ENCODE data around the gene SMC1A.

The SMC1A gene

GRCh38 chrX:53456254-53456653, 33.8 kb upstream of the SMC1A start:
- H2AFZ ChIP-seq (ENCODE audit: low read length) = no peak overlapping the region
- no peaks in the 10 kb centered on the region for H3K9me2 ChIP-seq (replicated peaks; ENCODE audit: insufficient read depth, low read length)
- H3K4me2 ChIP-seq (ENCODE audit: low read depth, low read length) = no peak overlapping the region
- no peaks in the 10 kb centered on the region for H3K79me2 ChIP-seq (ENCODE audit: low read length)
- no peak for DNase-seq
- H3K4me1 ChIP-seq (ENCODE audit: low read length) = no peaks in the 10 kb centered on the region
- no peak overlapping the region for H3K4me3 ChIP-seq (ENCODE audit: low read length)
- no peaks in the 10 kb centered on the region for H3F3A ChIP-seq (ENCODE audit: insufficient read depth, low read length)
- no peaks in the 10 kb centered on the region for H4K20me1 ChIP-seq (ENCODE audit: insufficient read depth, low read length)
- no peaks in the 10 kb centered on the region for H3K9me3 ChIP-seq (replicated peaks; ENCODE audit: insufficient read depth, low read length)
- no peaks in the 10 kb centered on the region for H3K36me3 ChIP-seq (replicated peaks; ENCODE audit: insufficient read depth, low read length)
- no peak overlapping the region for H3K27ac ChIP-seq (ENCODE audit: low read length)
- H3K27me3 ChIP-seq (replicated peaks; ENCODE audit: insufficient read depth, low read length) = no peaks in the 10 kb centered on the region
- H3K9ac ChIP-seq (ENCODE audit: low read length) = no peak overlapping the region
- no peak for TF ChIP-seq EZH2 (optimal IDR thresholded peaks at IDR 0.05; ENCODE audit: low read depth, low read length)
- TF ChIP-seq EZH2phosphoT487 (IDR thresholded peaks at IDR 0.05; ENCODE audit: low read length) = no peak
- TF ChIP-seq CTCF (IDR thresholded peaks at IDR 0.05; ENCODE audit: low read length) = no peak

- H3K79me2 ChIP-seq (ENCODE audit: low read length) = no peaks in the 10 kb centered on the region
- H3K27ac ChIP-seq (ENCODE audit: low read length) = no peak overlapping the region
- no peaks in the 10 kb centered on the region for H3K9me2 ChIP-seq (replicated peaks; ENCODE audit: insufficient read depth, low read length)
- H3K27me3 ChIP-seq (replicated peaks; ENCODE audit: insufficient read depth, low read length) = no peaks in the 10 kb centered on the region
- no peaks in the 10 kb centered on the region for H3F3A ChIP-seq (ENCODE audit: insufficient read depth, low read length)
- no peaks in the 10 kb centered on the region for H3K9me3 ChIP-seq (replicated peaks; ENCODE audit: insufficient read depth, low read length)
- no peak overlapping the region for H3K4me2 ChIP-seq (ENCODE audit: low read depth, low read length)
- no peaks in the 10 kb centered on the region for H3K36me3 ChIP-seq (replicated peaks; ENCODE audit: insufficient read depth, low read length)
- H4K20me1 ChIP-seq (ENCODE audit: insufficient read depth, low read length) = no peaks in the 10 kb centered on the region
- H3K9ac ChIP-seq (ENCODE audit: low read length) = no peak overlapping the region
- TF ChIP-seq CTCF (IDR thresholded peaks at IDR 0.05; ENCODE audit: low read length) = no peak
- no peak for TF ChIP-seq EZH2phosphoT487 (IDR thresholded peaks at IDR 0.05; ENCODE audit: low read length)
- TF ChIP-seq EZH2 (optimal IDR thresholded peaks at IDR 0.05; ENCODE audit: low read depth, low read length) = no peak
- H3K4me3 ChIP-seq (ENCODE audit: low read length) = no peak overlapping the region
- H2AFZ ChIP-seq (ENCODE audit: low read length) = no peak overlapping the region
- no peaks in the 10 kb centered on the region for H3K4me1 ChIP-seq (ENCODE audit: low read length)
- no peak for DNase-seq
Observed at GRCh38 chrX:53452812-53453211, 30.4 kb upstream of the SMC1A start.

- H3K4me2 ChIP-seq (ENCODE audit: low read depth, low read length) = no peak overlapping the region
- H3K9me2 ChIP-seq (replicated peaks; ENCODE audit: insufficient read depth, low read length) = no peaks in the 10 kb centered on the region
- H3K27ac ChIP-seq (ENCODE audit: low read length) = no peak overlapping the region
- H3F3A ChIP-seq (ENCODE audit: insufficient read depth, low read length) = no peaks in the 10 kb centered on the region
- no peaks in the 10 kb centered on the region for H4K20me1 ChIP-seq (ENCODE audit: insufficient read depth, low read length)
- no peaks in the 10 kb centered on the region for H3K9me3 ChIP-seq (replicated peaks; ENCODE audit: insufficient read depth, low read length)
- no peaks in the 10 kb centered on the region for H3K27me3 ChIP-seq (replicated peaks; ENCODE audit: insufficient read depth, low read length)
- H3K9ac ChIP-seq (ENCODE audit: low read length) = no peak overlapping the region
- no peak overlapping the region for H2AFZ ChIP-seq (ENCODE audit: low read length)
- TF ChIP-seq EZH2 (optimal IDR thresholded peaks at IDR 0.05; ENCODE audit: low read depth, low read length) = no peak
- TF ChIP-seq CTCF (IDR thresholded peaks at IDR 0.05; ENCODE audit: low read length) = no peak
- TF ChIP-seq EZH2phosphoT487 (IDR thresholded peaks at IDR 0.05; ENCODE audit: low read length) = no peak
- H3K79me2 ChIP-seq (ENCODE audit: low read length) = no peaks in the 10 kb centered on the region
- no peak for DNase-seq
- no peak overlapping the region for H3K4me3 ChIP-seq (ENCODE audit: low read length)
- H3K36me3 ChIP-seq (replicated peaks; ENCODE audit: insufficient read depth, low read length) = no peaks in the 10 kb centered on the region
- no peaks in the 10 kb centered on the region for H3K4me1 ChIP-seq (ENCODE audit: low read length)
Observed at GRCh38 chrX:53449632-53450031, 27.2 kb upstream of the SMC1A start.

Data from MM.1S (cell line).